HCT116 (cell line): ENCODE data around the gene SLC25A45. TPM values are rescaled to one million over a fixed set of nuclear protein-coding genes. Genes with fewer than 3 reads are reported as not detected.

ENCODE experiments used
- ATAC-seq: fragments of 200-7000 bp; cut with Tn5 transposase; 2 replicates; pipeline ENCODE4 v1.9.1; 2020; ENCODE audit warnings: mild to moderate bottlenecking, moderate library complexity
- BruUV-seq: library from RNA; stranded (reverse); fragments of 400-500 nt; replicated peaks from 2 replicates; lab custom pipeline; 2021; lab: Mats Ljungman, UMichigan
- CTCF ChIA-PET: fragments of 300-600 bp; sonication (Branson Sonifier 250); formaldehyde crosslinking; loops from one replicate; lab custom pipeline; 2021; ENCODE audit warnings: antibody characterized with exemption; lab: Charles Lee
- POLR2A ChIA-PET: fragments of 300-600, 350-600 bp; sonication (Branson Sonifier 250); formaldehyde crosslinking; loops from one replicate; lab custom pipeline; 2021; ENCODE audit warnings: antibody characterized with exemption; lab: Charles Lee
- RAD21 ChIA-PET, 2 experiments: fragments of 300-600 bp; sonication (Branson Sonifier 250); formaldehyde crosslinking; loops; one replicate each; lab custom pipeline; 2023; ENCODE audit warnings: low total read pairs in 2 of 2; ENCODE audit not compliant: uncharacterized antibody in 2 of 2, unreplicated experiment in 2 of 2, low non-redundant PET in 1 of 2; lab: Charles Lee
- DNase-seq: peaks from one replicate; pipeline ENCODE4 v3.0.0-alpha.2; 2010; ENCODE audit warnings: low read depth, low spot score
- H2AFZ ChIP-seq: fragments of 200-600 bp; shearing (Covaris generic), sonication (generic); 2 replicates; pipeline ENCODE4 v1.6.1; 2017; ENCODE audit warnings: low read depth, mixed run types, mixed read lengths, antibody characterized with exemption, low read length; ENCODE audit not compliant: poor library complexity, severe bottlenecking
- H3K27ac ChIP-seq: 2 replicates; pipeline ENCODE4 v1.5.1; 2012; ENCODE audit warnings: low read depth, low read length
- H3K27me3 ChIP-seq: fragments of 200-600 bp; sonication (generic); 2 replicates; pipeline ENCODE4 v1.6.1; 2016; ENCODE audit warnings: mixed run types, low read length, mixed read lengths; ENCODE audit not compliant: insufficient read depth
- H3K36me3 ChIP-seq, 2 experiments: fragments of 200-500 bp in 1 of 2; fragments of 200-600 bp in 1 of 2; sonication (Bioruptor generic) in 1 of 2; sonication (generic) in 1 of 2; 2 replicates each; pipeline versions ENCODE4 v1.5.1 to v1.6.1; 2014 to 2016; ENCODE audit warnings: low read length in 2 of 2, inconsistent platforms in 1 of 2, mixed read lengths in 1 of 2, mixed run types in 1 of 2; ENCODE audit not compliant: insufficient read depth in 2 of 2, control insufficient read depth in 1 of 2
- H3K4me1 ChIP-seq, 2 experiments: fragments of 200-600 bp in 1 of 2; sonication (generic) in 1 of 2; 2 replicates each; pipeline versions ENCODE4 v1.5.1 to v1.6.1; 2012 to 2017; ENCODE audit warnings: low read length in 2 of 2, inconsistent platforms in 1 of 2, mild to moderate bottlenecking in 1 of 2, mixed read lengths in 1 of 2, mixed run types in 1 of 2, moderate library complexity in 1 of 2; ENCODE audit not compliant: insufficient read depth in 2 of 2, control insufficient read depth in 1 of 2
- H3K4me2 ChIP-seq: fragments of 200-600 bp; sonication (generic); 2 replicates; pipeline ENCODE4 v1.6.1; 2017; ENCODE audit warnings: mixed run types, low read length, mixed read lengths
- H3K4me3 ChIP-seq, 2 experiments: fragments of 200-600 bp in 1 of 2; sonication (generic) in 1 of 2; replicated peaks in 1 of 2; 2 replicates each; pipeline ENCODE4 v1.5.1; 2011 to 2016; ENCODE audit warnings: low read length in 2 of 2, control low read depth in 1 of 2, low read depth in 1 of 2, mild to moderate bottlenecking in 1 of 2, mixed read lengths in 1 of 2, mixed run types in 1 of 2
- H3K79me2 ChIP-seq: fragments of 200-600 bp; sonication (generic); 2 replicates; pipeline ENCODE4 v1.6.1; 2017; ENCODE audit warnings: mild to moderate bottlenecking, mixed run types, low read length, moderate library complexity, mixed read lengths; ENCODE audit not compliant: insufficient read depth
- H3K9ac ChIP-seq: fragments of 200-600 bp; sonication (generic); 2 replicates; pipeline ENCODE4 v1.6.1; 2016; ENCODE audit warnings: low read length, mixed read lengths
- H3K9me2 ChIP-seq: fragments of 200-600 bp; sonication (generic), shearing (Covaris generic); 2 replicates; pipeline ENCODE4 v1.6.1; 2017; ENCODE audit warnings: mixed run types, mild to moderate bottlenecking, moderate library complexity; ENCODE audit not compliant: insufficient read depth
- H3K9me3 ChIP-seq, 2 experiments: fragments of 200-500 bp in 1 of 2; fragments of 200-600 bp in 1 of 2; sonication (Bioruptor generic) in 1 of 2; sonication (generic) in 1 of 2; 2 replicates each; pipeline ENCODE4 v1.6.1; 2014 to 2017; ENCODE audit warnings: low read length in 2 of 2, mixed read lengths in 2 of 2, inconsistent platforms in 1 of 2, low read depth in 1 of 2, mild to moderate bottlenecking in 1 of 2, mixed run types in 1 of 2, moderate library complexity in 1 of 2; ENCODE audit not compliant: control insufficient read depth in 1 of 2, insufficient read depth in 1 of 2
- H4K20me1 ChIP-seq: fragments of 200-600 bp; sonication (generic), shearing (Covaris generic); 2 replicates; pipeline ENCODE4 v1.6.1; 2017; ENCODE audit warnings: mixed run types, mild to moderate bottlenecking, moderate library complexity; ENCODE audit not compliant: insufficient read depth
- CBX3 ChIP-seq: IDR thresholded peaks from 2 replicates; pipeline ENCODE4 v1.6.1; 2012; ENCODE audit warnings: low read depth
- CEBPB ChIP-seq: IDR thresholded peaks from 2 replicates; pipeline ENCODE4 v1.6.1; 2012; ENCODE audit warnings: low read depth
- ELF1 ChIP-seq: IDR thresholded peaks from 2 replicates; pipeline ENCODE4 v1.6.1; 2012; ENCODE audit warnings: low read depth, borderline replicate concordance
- EZH2 ChIP-seq: fragments of 200-600 bp; sonication (generic); IDR thresholded peaks from 2 replicates; pipeline ENCODE4 v1.6.1; 2017; ENCODE audit warnings: antibody characterized with exemption, mixed run types
- EZH2phosphoT487 ChIP-seq: fragments of 200-600 bp; IDR thresholded peaks from 2 replicates; pipeline ENCODE4 v1.6.1; 2018; ENCODE audit warnings: antibody characterized with exemption, borderline replicate concordance
- FOSL1 ChIP-seq: IDR thresholded peaks from 2 replicates; pipeline ENCODE4 v1.6.1; 2012; ENCODE audit warnings: low read depth
- MAX ChIP-seq: IDR thresholded peaks from 2 replicates; pipeline ENCODE4 v1.6.1; 2012
- RAD21 ChIP-seq: IDR thresholded peaks from 2 replicates; pipeline ENCODE4 v1.6.1; 2012; ENCODE audit warnings: low read depth, mild to moderate bottlenecking
- SP1 ChIP-seq: IDR thresholded peaks from 2 replicates; pipeline ENCODE4 v1.6.1; 2012; ENCODE audit warnings: low read depth
- SRF ChIP-seq: IDR thresholded peaks from 2 replicates; pipeline ENCODE4 v1.6.1; 2012; ENCODE audit warnings: low read depth
- TCF7L2 ChIP-seq: IDR thresholded peaks from 2 replicates; pipeline ENCODE4 v1.7.0; 2011; ENCODE audit warnings: borderline replicate concordance, inconsistent platforms; ENCODE audit not compliant: insufficient read depth, insufficient read length; ENCODE audit errors: extremely low read depth
- YY1 ChIP-seq: IDR thresholded peaks from 2 replicates; pipeline ENCODE4 v1.6.1; 2011; ENCODE audit warnings: low read length, low read depth, moderate library complexity, mild to moderate bottlenecking; ENCODE audit not compliant: insufficient replicate concordance; ENCODE audit errors: extremely low read depth
- ZFX ChIP-seq: fragments of 450-650 bp; IDR thresholded peaks from 2 replicates; pipeline ENCODE4 v1.6.1; 2017
- ZNF274 ChIP-seq: fragments of 200-500 bp; sonication (Bioruptor generic); IDR thresholded peaks from 2 replicates; pipeline ENCODE4 v1.6.1; 2014; ENCODE audit warnings: mild to moderate bottlenecking, low read depth, low read length, inconsistent platforms
- intact Hi-C: fragments of 100-400 bp; cut with micrococcal nuclease; formaldehyde crosslinking; loops from 2 replicates; pipeline ENCODE4 v1.10.0; 2022
- total RNA-seq: library from RNA; stranded (reverse); gene quantifications from one replicate; pipeline ENCODE4 v1.2.1, GENCODE V29; 2021; ENCODE audit not compliant: unreplicated experiment
- TF ChIP-seq, protein P1 (sequence below), 3 experiments: fragments of 200-600 bp in 1 of 3; sonication (generic) in 1 of 3; IDR thresholded peaks in 2 of 3; conservative IDR thresholded peaks in 1 of 3; 2 replicates each; pipeline ENCODE4 v1.5.1; 2012 to 2017; ENCODE audit warnings: low read depth in 2 of 3, low read length in 2 of 3, antibody characterized with exemption in 1 of 3, borderline replicate concordance in 1 of 3, control low read depth in 1 of 3, mild to moderate bottlenecking in 1 of 3, mixed read lengths in 1 of 3, mixed run types in 1 of 3, moderate library complexity in 1 of 3; ENCODE audit not compliant: insufficient read depth in 1 of 3
- TF ChIP-seq, protein P2 (sequence below): IDR thresholded peaks from 2 replicates; pipeline ENCODE4 v1.6.1; 2011; ENCODE audit warnings: mild to moderate bottlenecking, low read length, moderate library complexity; ENCODE audit not compliant: insufficient replicate concordance; ENCODE audit errors: extremely low read depth

Gene SLC25A45
- total RNA-seq, 1 experiment from 2014 or later = 3.9 TPM

- Histone ChIP-seq H2AFZ (no peak overlapping the region), H3K4me1 (peaks cover 0 to 3% of the 10 kb centered on the region in 2 experiments; a peak in 1 of 4 replicates), H3K36me3 (no peaks in the 10 kb centered on the region), H3K9me3 (no peaks in the 10 kb centered on the region), H3K9me2 (no peaks in the 10 kb centered on the region), H3K9ac (no peak overlapping the region), H3K4me3 (no peak overlapping the region), H3K27me3 (no peaks in the 10 kb centered on the region), H3K4me2 (no peak overlapping the region), H4K20me1 (no peaks in the 10 kb centered on the region), H3K27ac (no peak overlapping the region), H3K79me2 (no peaks in the 10 kb centered on the region)
- CTCF ChIA-PET = no interaction called here
- no peak for TF ChIP-seq SP1
- TF ChIP-seq ELF1 = no peak
- TF ChIP-seq, protein P1, sequence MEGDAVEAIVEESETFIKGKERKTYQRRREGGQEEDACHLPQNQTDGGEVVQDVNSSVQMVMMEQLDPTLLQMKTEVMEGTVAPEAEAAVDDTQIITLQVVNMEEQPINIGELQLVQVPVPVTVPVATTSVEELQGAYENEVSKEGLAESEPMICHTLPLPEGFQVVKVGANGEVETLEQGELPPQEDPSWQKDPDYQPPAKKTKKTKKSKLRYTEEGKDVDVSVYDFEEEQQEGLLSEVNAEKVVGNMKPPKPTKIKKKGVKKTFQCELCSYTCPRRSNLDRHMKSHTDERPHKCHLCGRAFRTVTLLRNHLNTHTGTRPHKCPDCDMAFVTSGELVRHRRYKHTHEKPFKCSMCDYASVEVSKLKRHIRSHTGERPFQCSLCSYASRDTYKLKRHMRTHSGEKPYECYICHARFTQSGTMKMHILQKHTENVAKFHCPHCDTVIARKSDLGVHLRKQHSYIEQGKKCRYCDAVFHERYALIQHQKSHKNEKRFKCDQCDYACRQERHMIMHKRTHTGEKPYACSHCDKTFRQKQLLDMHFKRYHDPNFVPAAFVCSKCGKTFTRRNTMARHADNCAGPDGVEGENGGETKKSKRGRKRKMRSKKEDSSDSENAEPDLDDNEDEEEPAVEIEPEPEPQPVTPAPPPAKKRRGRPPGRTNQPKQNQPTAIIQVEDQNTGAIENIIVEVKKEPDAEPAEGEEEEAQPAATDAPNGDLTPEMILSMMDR (IDR thresholded peaks at IDR 0.05 in 2 of 3, conservative IDR thresholded peaks at IDR 0.05 in 1 of 3; ENCODE audit: borderline replicate concordance in 1 of 3, insufficient read depth in 1 of 3, low read depth in 2 of 3, low read length in 2 of 3) = no peak
- TF ChIP-seq, protein P2, sequence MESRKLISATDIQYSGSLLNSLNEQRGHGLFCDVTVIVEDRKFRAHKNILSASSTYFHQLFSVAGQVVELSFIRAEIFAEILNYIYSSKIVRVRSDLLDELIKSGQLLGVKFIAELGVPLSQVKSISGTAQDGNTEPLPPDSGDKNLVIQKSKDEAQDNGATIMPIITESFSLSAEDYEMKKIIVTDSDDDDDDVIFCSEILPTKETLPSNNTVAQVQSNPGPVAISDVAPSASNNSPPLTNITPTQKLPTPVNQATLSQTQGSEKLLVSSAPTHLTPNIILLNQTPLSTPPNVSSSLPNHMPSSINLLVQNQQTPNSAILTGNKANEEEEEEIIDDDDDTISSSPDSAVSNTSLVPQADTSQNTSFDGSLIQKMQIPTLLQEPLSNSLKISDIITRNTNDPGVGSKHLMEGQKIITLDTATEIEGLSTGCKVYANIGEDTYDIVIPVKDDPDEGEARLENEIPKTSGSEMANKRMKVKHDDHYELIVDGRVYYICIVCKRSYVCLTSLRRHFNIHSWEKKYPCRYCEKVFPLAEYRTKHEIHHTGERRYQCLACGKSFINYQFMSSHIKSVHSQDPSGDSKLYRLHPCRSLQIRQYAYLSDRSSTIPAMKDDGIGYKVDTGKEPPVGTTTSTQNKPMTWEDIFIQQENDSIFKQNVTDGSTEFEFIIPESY = no peak
- no peak for TF ChIP-seq TCF7L2
- TF ChIP-seq MAX = no peak
- TF ChIP-seq CEBPB = no peak
- TF ChIP-seq RAD21 = no peak
- TF ChIP-seq FOSL1 = no peak
- no peak for TF ChIP-seq CBX3
- no peak for TF ChIP-seq ZNF274
- TF ChIP-seq ZFX = no peak
- no peak for TF ChIP-seq YY1
- no peak for TF ChIP-seq SRF
- no peak for TF ChIP-seq EZH2
- TF ChIP-seq EZH2phosphoT487 = no peak
- no TSS peak for BruUV-seq
- RAD21 ChIA-PET = no interaction called here
- POLR2A ChIA-PET = interaction anchor here (1.6 to 1.8 kb wide), 2 partner anchors 50 to 133 kb away, joined by 3 to 6 read pairs; partner anchors contain the start of gene NEAT1
- ATAC-seq (no peak), DNase-seq (no peak)
- intact Hi-C loops = no loop called here
Observed at GRCh38 chr11:65373839-65374580, 8.4 kb downstream of the SLC25A45 start.
